Prostate gland (tissue), 2 donors: ENCODE results near the gene HDDC2.

Experiments
- POLR2A ChIP-seq: fragments of 450-650 bp; IDR thresholded peaks from one replicate; pipeline ENCODE4 v1.6.1; 2016; ENCODE audit warnings: antibody characterized with exemption, mild to moderate bottlenecking
- POLR2AphosphoS5 ChIP-seq: sonication (generic); formaldehyde crosslinking; IDR thresholded peaks from one replicate; pipeline ENCODE4 v1.6.1; 2017; ENCODE audit warnings: antibody characterized with exemption
- TF ChIP-seq, protein P1 (sequence below), 4 experiments: fragments of 200-600 bp in 2 of 4; fragments of 450-650 bp in 2 of 4; sonication (generic) in 2 of 4; IDR thresholded peaks; 1 replicate in 3 of 4; 2 replicates in 1 of 4; pipeline ENCODE4 v1.5.1; 2016 to 2019; ENCODE audit warnings: antibody characterized with exemption in 4 of 4, mild to moderate bottlenecking in 2 of 4, moderate library complexity in 2 of 4

DNA sequence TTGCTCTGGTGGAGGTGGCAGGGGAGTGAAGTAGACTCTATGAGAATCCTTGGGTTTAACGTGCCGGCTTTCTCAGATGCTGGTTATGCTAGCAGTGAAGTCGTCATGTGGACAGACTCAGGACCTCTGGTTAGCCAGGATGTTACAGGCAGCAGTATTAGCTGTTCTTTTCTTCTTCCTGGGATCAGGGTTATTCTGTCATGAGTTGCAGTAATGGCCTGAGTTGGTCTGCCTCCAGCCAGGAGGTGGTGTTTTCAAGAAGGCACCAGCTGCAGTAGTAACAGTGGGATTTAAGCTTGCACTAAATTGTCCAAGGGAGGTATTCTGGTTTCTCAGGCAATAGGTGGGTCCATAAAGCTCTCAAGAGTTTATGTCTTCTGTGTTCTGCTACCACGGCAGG lies 56.7 kb downstream of the HDDC2 start:
- TF ChIP-seq, protein P1, sequence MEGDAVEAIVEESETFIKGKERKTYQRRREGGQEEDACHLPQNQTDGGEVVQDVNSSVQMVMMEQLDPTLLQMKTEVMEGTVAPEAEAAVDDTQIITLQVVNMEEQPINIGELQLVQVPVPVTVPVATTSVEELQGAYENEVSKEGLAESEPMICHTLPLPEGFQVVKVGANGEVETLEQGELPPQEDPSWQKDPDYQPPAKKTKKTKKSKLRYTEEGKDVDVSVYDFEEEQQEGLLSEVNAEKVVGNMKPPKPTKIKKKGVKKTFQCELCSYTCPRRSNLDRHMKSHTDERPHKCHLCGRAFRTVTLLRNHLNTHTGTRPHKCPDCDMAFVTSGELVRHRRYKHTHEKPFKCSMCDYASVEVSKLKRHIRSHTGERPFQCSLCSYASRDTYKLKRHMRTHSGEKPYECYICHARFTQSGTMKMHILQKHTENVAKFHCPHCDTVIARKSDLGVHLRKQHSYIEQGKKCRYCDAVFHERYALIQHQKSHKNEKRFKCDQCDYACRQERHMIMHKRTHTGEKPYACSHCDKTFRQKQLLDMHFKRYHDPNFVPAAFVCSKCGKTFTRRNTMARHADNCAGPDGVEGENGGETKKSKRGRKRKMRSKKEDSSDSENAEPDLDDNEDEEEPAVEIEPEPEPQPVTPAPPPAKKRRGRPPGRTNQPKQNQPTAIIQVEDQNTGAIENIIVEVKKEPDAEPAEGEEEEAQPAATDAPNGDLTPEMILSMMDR (IDR thresholded peaks at IDR 0.05): no peak
- TF ChIP-seq POLR2AphosphoS5 (no peak), POLR2A (no peak)
